Measurements from ENCODE around the gene USP30.
A peak's percentile ranks its signal among the peaks of the same experiment; 100 is the strongest.
"Not testable (repeated sequence)": the region's sequence is repeated elsewhere in the genome, so short reads cannot be mapped to it uniquely, and the experiment has no call there.

USP30 gene, protein sequence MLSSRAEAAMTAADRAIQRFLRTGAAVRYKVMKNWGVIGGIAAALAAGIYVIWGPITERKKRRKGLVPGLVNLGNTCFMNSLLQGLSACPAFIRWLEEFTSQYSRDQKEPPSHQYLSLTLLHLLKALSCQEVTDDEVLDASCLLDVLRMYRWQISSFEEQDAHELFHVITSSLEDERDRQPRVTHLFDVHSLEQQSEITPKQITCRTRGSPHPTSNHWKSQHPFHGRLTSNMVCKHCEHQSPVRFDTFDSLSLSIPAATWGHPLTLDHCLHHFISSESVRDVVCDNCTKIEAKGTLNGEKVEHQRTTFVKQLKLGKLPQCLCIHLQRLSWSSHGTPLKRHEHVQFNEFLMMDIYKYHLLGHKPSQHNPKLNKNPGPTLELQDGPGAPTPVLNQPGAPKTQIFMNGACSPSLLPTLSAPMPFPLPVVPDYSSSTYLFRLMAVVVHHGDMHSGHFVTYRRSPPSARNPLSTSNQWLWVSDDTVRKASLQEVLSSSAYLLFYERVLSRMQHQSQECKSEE

DNA sequence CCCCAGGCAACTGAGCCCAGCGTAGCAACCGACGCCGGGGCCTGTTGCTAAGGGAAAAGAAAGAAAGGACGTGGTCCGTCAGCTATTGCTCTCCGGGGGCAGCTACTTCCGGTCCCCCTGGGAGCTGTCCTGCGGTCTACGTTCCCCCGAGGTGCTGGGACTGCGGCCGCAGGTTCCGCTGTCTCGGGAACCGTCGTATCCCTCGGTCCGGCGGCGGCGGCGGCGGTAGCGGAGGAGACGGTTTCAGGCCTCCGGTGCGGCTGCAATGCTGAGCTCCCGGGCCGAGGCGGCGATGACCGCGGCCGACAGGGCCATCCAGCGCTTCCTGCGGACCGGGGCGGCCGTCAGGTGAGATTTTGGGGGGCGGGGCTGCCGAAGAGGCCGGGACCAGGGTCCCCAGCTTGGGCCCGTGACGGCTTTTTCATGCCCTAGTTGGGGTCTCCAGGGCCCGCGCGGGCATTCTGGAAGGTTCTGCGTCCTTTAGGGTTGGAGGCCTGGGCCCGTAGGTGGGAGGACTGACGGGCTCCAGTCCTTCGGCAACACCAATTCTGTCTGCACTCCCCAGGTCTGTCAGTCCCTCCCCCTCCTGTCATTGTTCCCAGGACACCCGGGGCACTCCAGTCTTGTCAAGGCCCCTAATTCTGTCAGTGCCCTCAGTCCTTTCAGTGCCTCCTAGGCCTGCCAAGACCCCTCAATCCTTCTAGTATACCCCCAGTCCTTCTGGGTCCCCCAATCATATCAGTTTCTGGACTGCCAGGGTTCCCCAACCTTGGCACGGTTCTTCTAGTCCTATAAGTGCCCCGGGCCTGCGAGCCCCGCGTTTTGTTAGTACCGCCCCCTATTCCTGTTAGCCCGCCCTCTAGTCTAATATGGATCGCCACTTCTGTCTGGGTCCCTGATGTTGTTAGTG, at the start of gene USP30:
TSS of gene USP30 (plus strand) at position 163 of the 910 bp plus-strand sequence. CDS start at position 266, 103 bp downstream.
- peak; percentile 79 to 84 for DNase-seq

DNA sequence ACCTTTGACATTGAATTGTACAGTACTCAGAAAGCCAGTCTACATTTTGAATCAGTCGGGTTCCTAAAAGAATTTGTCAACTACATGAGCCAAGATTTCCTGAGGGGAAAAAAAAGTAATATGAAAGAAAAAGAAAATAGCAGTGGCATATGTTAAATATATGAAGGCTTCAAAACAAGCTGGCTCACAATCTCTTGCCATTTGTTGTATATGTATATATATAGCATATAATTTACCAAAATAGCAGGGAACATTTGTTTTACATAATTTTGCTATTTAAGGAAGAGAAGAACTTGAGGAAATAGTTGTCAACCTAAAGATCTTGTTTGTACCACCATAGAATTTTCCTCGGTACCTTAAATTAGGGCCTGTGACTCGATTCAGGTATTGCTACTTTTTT, 48.4 kb upstream of the USP30 start:
- DNase-seq, result no peak

DNA sequence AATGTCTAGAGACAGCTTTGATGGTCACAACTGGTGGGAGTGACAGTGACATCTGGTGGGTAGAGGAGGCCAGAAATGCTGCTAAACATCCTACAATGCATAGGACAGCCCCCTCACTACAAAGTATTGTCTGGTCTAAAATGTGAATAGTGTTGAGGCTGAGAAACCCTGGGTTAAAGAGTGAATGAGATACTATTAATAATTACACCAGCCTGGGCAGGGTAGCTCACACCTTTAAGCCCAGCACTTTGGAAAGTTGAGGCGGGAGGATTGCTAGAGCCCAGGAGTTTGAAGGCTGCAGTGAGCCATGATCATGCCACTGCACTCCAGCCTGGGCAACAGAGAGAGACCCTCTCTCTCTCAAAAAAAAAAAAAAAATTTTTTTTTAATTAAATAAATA, 42.6 kb upstream of the USP30 start:
- no peak for DNase-seq

DNA sequence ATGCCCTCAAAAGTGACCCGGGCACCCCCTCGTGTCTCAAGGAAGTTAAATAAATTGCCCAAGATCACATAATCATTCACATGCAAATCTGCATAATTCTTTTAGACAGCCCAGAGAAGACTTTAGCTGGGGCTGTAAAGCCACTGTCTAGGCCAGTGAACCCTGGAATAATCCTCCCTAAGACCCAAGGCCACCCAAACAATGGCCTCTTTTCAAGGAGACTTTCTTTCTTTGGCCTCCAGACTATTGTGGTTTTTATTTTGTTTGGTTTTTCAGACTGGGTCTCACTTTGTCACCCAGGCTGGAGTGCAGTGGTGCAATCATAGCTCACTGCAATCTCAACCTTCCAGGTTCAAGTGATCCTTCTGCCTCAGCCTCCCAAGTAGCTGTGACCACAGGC, 42.1 kb upstream of the USP30 start:
- no peak for DNase-seq

DNA sequence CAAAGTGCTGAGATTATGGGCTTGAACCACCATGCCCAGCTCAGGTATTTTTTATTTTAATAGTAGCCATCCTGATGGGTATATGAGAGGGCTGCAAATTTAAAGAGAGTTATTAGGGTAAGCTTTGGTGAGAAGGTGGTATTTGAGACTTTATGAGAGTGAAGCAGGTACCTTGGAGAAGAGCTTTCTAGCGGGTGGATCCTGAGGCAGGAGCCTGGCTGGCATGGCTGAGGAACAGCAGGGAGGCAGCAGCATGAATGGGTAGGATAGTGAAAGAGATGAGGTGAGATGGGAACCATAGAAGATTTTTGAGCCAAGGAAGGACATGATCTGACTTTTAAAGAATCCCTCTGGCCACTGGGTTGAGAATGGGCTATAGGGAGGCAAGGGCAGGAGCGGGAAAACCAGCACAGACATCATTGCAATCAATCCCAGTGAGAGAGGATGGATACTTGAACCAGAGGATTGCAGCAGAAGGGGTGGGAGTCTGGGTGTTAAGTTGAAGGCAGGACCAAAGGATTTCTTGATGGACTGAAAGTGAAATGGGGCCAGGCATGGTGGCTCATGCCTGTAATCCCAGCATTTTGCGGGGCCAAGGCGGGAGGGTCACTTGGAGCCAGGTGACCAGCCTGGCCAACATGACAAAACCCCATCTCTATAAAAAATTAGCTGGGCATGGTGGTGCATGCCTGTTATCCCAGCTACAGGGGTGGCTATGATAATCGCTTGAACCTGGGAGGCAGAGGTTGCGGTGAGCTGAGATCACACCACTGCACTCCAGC, 37.2 kb upstream of the USP30 start:
- no peak for DNase-seq

DNA sequence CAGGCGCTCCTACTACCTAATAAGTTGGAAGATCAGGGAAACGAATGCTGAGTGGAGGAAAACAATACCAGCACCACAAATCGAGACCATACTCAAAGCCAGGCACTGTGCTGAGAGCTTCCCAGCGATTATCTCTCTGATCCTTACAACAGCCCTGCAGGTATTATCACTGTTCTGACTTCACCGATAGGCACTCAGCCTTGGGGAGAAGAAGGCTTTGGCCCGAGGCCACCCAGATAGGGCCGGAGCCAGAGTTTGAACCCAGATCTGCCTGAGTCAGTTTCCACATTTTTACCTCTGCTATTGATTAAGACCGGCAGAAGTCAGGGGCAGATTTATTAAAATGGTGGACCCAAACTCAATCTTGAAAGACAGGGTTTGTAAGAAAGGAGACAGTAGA, 36.4 kb upstream of the USP30 start:
- DNase-seq, result no peak

DNA sequence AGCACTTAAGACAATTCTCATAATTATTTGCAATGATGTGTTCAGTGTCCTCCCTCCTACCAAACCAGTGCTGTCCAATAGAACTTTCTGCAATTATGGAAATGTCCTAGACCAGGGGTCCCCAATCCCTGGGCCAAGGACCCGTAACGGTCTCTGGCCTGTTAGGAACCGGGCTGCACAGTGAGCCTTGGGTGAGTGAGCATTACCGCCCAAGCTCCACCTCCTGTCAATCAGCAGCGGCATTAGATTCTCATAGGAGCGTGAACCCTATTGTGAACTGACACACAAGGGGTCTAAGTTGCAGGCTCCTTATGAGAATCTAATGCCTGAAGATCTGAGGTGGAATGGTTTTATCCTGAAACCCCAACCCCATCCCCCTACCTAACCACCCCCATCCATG, 35.4 kb upstream of the USP30 start:
- DNase-seq, result no peak

DNA sequence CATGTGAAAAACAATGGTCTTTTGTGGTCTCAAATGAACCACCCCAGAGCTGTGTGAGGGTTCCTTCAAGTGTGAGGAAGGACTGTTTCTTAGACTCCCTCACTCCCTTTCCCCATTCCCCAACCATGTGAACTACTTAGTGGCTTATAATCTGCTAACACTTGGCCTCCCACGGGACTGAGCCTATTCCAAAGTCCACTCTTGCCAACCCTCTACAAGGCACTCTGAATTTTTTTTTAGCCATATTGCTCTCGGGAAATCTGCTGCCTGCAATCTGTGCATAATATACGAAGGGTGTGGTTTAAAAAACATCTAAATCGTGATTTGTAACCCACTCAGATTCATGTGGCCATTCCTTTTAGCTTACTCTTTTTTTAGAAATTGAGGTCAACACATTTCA, 34.1 kb upstream of the USP30 start:
- DNase-seq, result no peak

DNA sequence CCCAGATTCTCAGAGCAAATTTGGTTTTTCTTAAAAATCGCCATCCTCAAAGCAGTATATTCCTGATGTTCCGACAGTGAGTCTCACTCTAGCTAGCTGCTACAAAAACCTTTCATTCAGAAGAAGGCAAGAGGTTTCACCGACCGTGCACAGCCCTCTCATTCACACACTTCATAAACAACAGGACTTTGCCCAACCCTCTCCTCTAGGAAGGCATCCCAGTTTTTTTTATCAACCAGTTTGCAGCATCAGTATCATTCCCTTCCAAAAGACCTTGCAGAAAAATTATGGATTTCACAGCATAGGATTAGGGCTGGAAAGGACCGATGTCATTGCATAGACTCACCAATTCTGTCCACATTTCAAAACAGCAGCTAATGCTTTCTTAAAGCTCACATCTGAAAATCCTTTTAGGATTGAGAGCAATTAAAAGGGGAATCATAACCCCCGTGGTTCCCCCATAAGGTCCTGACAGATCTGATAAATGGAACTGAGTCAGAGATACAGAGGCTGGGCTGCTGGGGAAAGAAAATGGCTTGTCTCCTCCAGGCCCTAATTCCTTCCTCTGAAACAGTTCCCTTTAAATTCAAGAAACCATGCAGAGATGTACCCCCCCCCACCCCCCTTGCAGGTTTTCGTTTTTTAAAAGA, 32.1 kb upstream of the USP30 start:
- DNase-seq, result no peak

DNA sequence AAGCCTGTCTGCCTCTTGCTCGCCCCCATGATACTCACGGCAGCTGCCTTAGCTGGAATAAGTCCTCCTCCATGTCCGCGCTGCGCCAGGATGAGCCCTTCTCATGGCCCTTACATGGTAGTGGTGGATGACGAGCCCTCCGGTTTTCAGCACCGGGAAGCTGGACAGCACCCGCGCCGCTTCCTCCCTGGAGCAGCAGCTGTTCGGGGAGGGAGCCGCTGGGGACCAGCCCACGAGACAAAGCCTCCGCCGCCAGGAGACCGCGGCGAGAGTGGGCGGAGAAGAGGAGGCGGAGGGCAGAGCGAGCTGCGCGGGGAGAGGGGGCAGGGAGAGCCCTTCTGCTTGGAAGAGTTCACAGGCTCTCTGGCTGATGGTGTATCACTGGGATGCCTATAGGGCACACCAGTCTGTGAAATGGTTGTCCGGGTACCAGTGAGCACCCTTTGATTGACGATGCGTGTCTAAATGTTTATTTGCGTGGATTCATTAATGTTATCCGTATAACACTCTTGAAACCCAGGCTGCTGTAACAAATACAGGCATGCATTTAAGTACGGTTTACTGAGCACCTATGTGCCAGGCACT, 31.5 kb upstream of the USP30 start, which contains the start of gene SVOP:
TSS of gene SVOP (minus strand) at position 273 of the 585 bp plus-strand sequence. CDS start at position 73, 200 bp downstream.
- DNase-seq, result peak; percentile 8 to 13

DNA sequence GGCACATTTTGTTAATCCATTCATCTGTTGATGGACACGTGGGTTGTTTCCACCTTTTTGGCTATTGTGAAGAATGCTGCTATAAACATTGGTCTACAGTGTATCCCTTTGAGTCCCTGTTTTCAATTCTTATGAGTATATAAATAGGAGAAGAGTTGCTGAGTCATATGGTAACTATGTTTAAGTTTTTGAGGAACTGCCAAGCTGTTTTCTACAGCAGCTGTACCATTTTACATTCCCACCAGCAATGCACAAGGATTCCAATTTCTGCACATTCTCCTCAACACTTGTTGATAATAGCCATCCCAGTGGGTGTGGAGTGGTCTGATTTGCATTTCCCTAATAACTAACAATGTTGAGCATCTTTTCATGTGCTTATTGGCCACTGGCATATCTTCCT, 24.6 kb upstream of the USP30 start:
- DNase-seq, result no peak

DNA sequence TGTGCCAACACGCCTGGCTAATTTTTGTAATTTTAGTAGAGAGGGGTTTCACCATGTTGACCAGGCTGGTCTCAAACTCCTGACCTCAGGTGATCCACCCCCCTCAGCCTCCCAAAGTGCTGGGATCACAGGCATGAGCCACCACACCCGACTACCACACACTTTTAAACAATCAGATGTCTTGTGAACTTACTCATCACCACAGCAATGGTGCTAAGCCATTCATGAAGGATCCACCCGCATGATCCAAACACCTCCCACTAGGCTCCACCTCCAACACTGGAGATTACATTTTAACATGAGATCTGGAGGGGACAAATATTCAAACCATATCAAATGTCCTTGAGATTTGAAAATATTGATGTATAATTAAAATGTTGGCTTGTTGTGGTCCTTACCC, 23.8 kb upstream of the USP30 start:
- not testable (repeated sequence) for DNase-seq

DNA sequence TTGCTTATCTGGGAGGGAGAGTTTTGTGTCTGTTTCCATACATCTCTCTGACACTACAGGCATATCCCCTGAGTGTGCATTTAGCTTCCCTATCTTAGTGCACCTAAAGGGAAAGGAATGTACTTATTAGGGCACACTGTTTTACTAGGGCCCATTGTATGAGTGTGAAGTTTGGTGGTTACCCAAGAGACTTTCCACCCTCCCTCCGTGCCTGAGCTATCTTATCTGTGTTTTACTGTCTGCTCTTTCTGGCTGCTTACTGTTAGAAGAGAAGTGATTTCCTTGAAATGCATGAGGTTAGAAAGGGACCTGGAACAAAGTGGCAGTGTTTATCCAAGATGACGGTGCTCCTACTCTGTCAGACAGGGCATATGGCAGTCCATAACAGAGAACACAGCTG, 23.0 kb upstream of the USP30 start:
- DNase-seq, result no peak

DNA sequence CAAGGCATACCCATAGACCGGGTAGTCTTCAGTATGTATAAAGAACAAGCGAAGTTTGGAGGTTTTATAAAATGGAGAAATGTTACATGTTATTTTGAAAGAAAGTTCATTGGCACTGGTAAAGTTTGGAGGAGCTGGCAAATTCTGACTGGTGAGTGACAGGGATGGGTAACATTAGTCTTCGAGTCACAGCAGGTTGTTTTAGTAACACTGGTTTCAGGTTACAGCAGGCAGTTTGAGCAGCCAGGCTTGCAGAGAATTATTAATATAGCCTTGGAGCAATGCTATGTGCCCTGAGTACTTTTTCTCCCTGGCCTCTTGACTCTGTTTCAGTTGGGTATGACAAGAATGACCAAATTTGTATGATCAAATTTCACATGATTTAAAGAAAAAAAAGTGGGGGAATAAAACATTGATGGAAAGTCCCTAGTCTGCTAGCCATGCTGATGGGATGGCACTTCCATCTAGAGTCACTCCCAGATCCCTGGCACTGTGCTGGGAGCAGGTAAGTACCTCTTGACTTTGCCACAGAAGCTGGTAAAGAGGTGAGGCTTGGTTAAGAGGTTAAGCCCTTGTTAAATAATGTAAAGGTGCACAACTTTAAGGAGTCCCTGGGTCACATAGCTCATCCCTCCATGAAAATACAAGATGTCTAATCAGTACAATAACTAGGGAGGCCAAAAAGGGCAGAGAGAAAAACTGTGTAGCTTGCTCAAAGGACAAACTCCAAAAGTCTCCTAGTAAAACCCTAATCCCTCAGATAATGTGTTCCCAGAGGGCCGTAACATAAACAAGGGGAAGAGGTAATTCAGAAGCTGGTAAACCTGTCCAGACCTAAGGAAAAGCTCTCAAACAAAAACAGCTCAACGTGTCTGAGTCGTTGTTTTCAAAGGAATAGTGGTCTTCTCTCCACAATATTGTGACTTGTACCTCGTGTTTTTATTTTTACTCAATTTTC, 18.9 kb upstream of the USP30 start:
- DNase-seq, result no peak

DNA sequence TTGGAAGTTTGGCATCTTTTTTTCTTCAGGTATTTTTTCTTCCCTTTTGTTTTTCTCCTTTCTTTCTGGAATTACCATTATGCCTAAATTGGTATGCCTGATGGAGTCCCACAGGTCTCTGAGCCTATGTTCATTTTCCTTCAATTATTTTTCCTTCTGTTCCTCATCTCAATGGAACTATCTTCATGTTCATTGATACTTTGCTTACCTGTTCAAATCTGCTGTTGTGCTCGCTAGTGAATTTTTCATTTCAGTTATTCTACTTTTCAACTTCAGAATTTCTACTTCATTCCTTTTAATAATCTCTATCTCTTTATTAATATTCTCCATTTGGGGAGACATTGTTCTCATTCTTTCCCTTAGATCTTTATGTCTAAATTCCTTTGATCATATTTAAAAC, 15.4 kb upstream of the USP30 start:
- DNase-seq, result no peak

DNA sequence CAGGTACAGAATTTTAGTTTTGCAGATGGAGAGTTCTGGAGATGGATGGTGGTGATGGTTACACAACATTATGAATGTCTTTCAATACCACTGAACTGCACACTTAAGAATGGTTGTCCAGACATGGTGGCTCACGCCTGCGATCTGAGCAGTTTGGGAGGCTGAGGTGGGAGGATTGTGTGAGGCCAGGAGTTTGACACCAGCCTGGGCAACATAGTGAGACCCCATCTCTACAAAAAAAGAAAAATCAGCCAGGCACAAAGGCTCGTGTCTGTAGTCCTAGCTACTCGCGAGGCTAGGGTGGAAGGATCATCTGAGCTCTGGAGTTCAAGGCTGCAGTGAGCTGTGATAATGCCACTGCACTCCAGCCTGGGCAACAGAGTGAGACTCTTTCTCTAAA, 8.1 kb upstream of the USP30 start:
- no peak for DNase-seq

DNA sequence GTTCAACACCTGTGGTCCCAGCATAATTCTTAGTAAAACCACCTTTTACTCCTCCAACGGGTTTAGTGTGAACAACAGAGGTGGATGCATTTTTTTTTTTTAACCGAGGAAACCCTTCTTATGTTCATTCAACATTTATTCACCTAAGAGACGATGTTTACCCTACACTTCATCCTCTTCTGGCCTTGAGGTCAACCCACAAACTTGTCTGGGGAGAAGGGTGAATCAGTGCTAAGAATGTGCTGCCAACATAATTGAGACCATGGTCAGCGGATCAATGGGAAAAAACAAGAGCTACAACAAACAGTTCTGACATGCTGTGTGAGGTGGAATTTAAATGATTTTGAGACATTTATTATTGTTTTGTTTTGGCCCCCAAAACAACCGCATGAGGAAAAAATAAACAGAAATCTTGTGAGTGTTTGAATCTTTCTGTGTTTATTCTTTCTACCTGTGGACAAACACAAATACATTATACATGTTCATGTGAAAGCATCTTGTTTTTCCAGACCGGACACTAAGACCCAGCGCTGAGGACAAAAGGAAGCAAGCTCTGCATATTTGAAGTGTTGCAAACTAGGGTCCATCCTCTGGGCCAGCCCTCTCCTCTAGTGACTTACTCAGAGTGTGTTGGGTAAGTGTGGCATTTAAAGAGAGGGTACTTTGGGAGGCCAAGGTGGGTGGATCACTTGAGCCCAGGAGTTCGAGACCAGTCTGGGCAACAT, 5.1 kb upstream of the USP30 start:
- DNase-seq, result no peak

DNA sequence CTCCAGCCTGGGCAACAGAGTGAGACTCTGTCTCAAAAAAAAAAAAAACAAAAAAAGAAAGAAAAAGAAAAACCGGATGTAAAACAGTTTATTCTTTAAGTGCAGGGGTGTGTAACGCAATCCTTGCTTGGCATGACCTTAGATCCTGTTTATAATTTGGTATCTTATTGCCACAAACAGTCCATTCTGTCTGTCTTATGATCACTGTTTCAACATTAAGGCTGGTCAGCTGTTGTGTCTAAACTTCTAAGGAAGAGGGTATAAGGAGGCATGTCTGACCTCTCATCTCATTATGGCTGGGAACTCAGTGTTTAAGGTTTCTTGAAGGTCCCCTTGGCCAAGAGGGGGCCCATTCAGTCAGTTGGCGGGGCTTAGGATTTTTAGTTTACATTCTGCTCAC, 3.7 kb upstream of the USP30 start:
- not testable (repeated sequence) for DNase-seq

DNA sequence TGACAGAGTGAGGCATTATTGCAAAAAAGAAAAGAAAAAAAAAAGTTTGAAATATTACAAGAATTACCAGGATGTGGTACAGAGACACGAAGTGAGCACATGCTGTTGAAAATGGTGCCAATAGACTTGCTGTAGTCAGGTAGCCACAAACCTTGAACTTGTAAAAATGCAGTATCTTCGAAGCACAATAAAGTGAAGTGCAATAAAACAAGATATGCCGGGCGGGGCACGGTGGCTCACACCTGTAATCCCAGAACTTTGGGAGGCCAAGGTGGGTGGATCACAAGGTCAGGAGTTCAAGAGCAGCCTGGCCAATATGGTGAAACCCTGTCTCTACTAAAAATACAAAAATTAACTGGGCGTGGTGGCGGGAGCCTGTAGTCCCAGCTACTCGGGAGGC, 2.6 kb upstream of the USP30 start:
- DNase-seq, result not testable (repeated sequence)

DNA sequence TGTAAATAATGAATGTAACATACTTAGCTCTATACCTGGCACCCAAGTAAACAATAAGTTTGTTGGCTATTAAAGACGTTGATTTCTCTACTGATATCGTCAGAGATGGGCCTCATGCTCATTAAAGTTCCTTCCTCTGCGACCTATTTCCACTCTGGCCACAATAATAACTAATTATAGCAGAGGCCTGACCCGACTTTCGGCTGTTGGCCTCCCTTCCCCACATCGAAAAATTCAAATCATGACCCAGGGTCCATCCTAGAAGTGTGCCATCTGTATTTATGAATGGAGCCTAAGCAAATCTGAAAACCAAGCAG, 321 bp upstream of the USP30 start:
- no peak for DNase-seq
